ENCODE data around the gene CHMP6.

CHMP6 gene

GRCh38 chr17:80970762-80971703, 20.6 kb upstream of the CHMP6 start:
- no peak for DNase-seq

- no peak for DNase-seq
Measured at GRCh38 chr17:80971704-80972304, 19.8 kb upstream of the CHMP6 start.

GRCh38 chr17:80976701-80977100, 14.9 kb upstream of the CHMP6 start:
- no peak for DNase-seq

GRCh38 chr17:80977172-80977571, 14.5 kb upstream of the CHMP6 start:
- DNase-seq: no peak

GRCh38 chr17:80978499-80979497, 12.8 kb upstream of the CHMP6 start:
- DNase-seq: no peak

GRCh38 chr17:80979547-80980378, 11.9 kb upstream of the CHMP6 start:
- DNase-seq: no peak

- DNase-seq: no peak
Measured at GRCh38 chr17:80980397-80981061, 11.1 kb upstream of the CHMP6 start.

GRCh38 chr17:80981062-80981902, 10.4 kb upstream of the CHMP6 start:
- DNase-seq: no peak

GRCh38 chr17:80981929-80982425, 9.7 kb upstream of the CHMP6 start:
- no peak for DNase-seq

GRCh38 chr17:80982426-80982974, 9.1 kb upstream of the CHMP6 start:
- no peak for DNase-seq

GRCh38 chr17:80983545-80983944, 8.1 kb upstream of the CHMP6 start:
- no peak for DNase-seq

- no peak for DNase-seq
Measured at GRCh38 chr17:80984749-80985148, 6.9 kb upstream of the CHMP6 start.

- DNase-seq: no peak
Measured at GRCh38 chr17:80986046-80986445, 5.6 kb upstream of the CHMP6 start.

GRCh38 chr17:80986816-80987475, 4.7 kb upstream of the CHMP6 start:
- no peak for DNase-seq

GRCh38 chr17:80987941-80988461, 3.6 kb upstream of the CHMP6 start:
- DNase-seq: no peak

- no peak for DNase-seq
Measured at GRCh38 chr17:80989586-80989913, 2.1 kb upstream of the CHMP6 start.

- DNase-seq: no peak
Measured at GRCh38 chr17:80990921-80991644, 558 bp upstream of the CHMP6 start.

Data from right kidney (tissue), 1 donor.